HG03045 (cell line): ENCODE measurements around the gene VEGFA.
"Not testable (repeated sequence)": the region's sequence is repeated elsewhere in the genome, so short reads cannot be mapped to it uniquely, and the experiment has no call there.

ENCODE experiments used
- ATAC-seq: cut with Tn5 transposase; IDR thresholded peaks from one replicate; pipeline ENCODE4 v1.9.1; 2021; ENCODE audit warnings: mild to moderate bottlenecking, moderate library complexity; ENCODE audit not compliant: unreplicated experiment

VEGFA gene

DNA sequence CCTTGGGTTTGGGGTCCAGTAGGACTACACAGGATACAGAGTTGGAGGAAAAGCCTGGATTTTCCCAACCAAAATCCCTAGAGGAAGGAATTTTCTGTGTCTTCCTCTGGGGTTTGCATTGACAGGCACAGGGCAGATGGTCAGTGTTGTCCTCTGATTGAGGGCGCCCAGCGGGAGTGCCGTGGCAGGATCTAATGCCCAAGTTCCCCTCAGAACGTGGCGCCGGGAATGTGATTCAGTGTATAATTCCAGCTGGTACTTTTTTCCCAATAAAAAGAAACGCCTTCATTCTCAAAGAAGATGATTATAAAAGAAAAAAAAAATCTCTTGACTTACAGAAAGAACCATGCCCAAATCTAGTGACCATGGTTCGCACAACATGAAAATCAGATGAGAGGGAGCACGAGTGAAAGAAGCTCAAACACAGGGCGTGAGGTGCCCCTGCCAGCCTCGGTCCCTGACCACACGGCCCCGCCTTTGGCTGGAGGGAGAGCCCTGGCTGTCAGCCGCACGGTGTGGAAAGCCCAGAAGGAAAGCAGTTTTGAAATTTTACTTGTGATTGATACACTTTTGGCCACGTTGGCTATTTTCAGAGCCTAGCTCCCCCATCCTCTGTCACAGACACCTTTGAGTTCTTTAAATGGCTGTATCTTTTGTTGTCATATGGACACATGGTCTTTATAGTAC lies 31.6 kb downstream of the VEGFA start:
- no peak for ATAC-seq

DNA sequence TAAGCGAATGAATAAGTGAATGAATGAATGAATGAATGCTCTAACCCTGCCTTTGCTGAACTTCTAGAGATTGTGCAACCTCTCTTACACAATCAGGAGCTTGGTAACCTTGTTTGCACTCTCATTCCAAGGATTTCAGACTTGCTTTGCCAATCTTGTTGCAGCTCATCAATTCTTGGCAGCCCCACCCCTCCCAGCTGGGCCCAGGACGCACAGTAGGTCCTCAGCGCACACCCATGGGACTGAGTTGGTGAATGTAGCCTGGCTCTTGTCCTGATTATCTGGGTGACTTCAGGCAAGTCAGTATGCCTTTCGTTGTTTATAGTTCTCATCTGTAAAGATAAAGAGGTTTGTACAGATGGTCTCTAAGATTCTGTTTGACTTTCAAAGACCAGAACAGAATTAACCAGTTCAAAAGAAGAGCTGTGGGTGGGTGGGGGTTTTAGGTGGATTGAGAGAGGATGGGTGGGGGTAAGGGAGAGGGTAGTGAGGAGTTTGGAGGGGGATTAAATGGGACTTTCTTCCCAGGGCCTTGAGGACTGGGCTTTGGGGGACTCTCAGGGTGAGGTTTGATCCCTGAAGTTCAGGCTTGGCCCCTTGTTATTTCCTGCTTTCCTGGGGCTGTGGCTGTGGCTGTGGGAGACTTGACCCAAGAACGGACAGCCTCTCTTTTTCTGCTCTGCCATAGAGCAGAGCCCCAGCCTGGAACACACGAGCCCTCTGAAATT lies 33.2 kb downstream of the VEGFA start:
- no peak for ATAC-seq

DNA sequence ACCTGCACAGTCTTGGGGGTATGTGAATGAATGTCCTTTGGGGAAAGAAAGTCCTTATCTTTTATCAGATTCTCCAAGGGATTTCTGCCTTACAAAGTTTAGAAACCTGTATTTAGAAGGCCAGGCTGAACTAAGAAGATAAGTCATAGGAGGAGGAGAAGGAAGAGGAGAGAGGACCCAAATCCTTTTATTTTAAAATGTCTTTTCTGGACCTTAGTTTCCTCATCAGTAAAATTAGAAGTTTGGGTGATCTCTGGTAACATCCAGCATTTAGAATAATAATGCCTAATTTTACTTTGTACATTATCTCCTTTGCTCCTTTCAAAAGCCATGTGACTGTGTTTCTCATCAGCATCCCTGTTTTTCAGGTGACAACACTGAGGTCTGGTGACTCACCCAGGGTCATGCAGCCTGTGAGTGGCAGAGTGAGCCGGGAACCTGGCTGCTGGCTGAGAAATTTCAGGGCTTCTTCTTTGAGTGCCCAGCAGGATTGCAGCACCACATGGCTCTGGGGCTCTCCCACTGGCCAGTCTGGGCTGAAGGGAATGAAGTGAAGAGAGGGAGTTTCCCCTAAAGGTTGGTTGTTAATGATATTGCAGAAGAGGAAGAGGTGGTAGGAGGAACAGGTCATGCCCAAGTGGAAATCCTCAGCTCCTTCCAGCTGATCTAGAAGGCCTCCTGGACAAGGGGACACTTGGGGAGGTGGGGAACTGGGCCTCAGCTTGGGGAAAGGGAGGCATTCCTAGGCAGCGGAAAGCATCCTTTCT lies 34.0 kb downstream of the VEGFA start:
- no peak for ATAC-seq

DNA sequence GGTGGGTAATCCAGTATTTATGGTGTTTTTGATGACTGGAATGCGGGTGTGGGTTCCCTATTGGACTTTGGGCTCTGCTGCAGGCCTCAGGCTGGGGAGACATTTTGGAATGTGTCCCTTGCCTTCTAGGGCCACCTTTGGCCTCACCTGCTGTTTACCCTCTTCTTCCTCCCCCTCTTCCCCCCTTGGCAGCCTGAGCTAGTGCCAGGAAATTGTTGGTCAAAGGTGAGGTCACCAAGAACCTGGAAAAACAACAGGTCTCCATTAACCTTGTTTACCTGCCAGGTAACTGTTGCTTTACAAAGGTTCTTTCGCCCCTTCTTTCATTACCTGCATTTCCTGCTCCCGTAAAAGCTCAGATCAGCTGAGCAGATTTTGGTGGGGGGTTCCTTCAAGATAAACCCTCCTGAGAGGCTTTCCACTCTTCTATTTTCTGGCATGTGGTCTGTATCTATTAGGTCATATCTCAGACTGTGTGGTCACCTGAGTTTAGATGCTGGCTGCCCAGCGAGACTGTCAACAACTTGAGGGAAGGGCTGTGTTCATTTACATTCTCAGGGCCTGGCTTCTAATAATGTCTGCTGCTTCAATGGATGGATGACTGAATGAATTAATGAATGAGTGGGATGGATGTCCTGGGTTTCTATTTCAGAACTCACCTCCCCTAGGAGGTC lies 34.7 kb downstream of the VEGFA start:
- no peak for ATAC-seq

DNA sequence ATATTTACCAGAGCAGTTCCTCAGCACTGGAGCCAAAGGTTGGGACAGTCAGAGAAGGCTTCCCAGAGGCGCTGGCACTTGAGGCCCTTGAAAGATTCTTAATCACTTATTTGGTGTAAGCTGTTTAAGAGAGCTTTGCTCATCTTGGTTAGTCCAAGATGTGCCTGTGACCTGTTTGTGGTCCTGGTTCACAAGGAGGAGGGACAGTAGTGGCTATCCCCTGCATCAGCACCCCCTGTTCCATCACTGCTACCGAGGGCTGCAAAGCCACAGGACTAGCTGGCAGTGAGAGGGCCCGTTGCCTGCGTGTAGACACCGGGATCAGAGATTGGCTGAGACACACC lies 35.7 kb downstream of the VEGFA start:
- no peak for ATAC-seq

DNA sequence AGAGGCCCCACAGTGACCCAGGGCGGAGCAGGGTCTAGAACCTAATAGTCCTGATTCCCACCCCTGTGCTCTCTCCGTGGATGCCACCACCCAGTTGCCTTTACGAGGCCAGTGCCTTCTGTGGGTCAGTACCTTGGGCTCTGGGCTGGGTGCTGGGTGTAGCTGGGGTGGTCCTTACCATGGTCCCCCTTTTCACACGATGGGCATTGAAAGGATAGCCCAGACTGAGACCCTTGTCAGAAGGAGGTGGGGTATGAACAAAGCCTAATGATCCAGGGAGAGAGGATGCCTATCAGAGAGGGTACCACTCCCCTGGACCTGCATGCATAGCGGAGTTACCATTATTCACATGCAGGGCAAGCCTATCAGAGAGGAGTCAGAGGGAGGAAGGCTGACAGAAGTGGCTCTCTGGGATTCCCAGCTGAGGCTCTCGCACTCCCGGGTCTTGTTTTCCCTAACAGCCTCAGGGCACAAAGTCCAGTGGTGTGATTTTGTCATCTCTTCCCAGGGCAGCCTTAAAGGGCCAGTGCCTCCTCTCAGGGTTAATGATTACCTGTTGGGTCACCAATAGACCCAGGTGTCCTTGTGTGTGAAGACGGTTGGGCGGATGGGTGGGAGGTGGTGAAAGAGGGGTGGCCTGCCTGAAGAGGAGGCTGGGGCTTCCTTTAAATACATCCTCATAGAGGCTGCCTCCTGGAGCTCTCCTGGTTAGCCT lies 36.2 kb downstream of the VEGFA start:
- no peak for ATAC-seq

DNA sequence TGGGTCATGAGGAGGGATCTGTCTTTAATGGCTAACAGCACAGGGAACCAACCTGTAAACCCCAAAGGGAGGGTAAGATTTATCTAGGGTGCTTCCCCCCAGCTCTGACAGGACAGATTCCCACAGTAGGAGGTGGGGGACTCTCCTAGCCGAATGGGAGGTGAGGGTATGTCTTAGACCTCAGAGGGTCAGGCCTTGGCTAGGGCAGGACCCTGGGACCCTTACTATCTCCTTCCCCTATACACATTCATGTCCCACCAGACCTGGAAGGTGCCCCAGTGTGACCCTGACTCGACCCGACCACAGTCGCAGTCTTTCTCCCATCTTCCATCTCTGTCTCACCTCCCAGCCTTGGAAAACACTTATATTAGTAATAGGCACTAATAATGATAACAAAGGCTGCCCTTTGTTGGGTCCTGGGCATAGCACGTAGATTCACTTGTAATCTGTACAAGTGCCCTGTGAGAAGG lies 36.8 kb downstream of the VEGFA start:
- ATAC-seq, result no peak

DNA sequence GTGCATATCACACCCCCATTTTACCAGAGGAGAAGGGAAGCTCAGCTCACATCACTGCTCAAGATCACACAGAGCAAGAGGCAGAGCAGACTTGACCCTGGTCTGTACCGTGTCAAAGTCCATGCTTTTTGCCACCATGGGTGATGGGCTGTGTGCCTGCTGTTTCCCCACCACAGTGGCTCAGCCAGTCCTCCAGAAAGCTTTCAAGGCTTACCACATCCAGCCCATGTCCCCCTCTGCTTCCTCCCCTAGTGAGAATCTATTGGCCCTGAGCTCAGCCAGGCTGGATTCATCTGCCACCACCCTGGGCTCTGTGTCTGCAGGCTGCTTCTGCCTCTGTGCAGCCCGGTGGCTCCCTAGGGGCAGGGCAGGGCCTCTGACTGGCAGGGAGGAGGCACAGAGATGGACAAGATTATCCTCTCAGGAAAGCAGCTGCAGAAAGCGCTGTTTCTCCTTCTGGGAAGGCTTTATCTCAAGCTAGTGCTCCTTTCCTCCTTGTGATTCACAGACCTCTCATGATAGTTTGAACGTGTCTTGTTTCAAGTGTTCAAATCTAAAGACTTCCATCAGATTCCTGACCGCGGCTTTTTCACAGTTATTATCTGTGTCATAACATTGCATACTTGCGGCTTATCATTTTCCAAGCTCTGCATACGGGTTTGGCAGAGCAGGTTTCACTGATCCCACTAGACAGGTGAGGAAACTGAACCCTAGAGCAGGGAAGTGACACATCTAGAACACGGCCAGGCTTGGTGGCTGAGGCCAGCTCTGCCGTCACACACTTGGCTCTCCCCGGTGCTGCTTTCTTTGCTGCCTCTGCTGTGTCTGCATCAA lies 37.4 kb downstream of the VEGFA start:
- no peak for ATAC-seq

DNA sequence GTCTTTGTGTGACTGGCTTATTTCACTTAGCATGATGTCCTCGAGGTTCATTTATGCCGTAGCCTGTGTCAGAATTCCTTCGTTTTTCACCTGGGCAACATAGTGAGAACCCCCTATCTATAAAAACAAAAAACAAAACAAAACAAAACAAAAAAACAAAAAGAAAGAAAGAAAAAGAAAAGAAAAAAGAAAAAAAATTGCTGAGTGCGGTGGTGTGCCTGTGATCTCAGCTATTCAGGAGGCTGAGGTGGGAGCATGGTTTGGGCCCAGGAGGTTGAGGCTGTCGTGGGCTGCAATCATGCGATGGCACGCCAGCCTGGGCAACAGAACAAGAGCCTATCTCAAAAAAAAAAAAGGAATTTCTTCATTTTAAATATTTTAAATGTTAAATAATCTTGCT lies 38.4 kb downstream of the VEGFA start:
- ATAC-seq, result no peak

DNA sequence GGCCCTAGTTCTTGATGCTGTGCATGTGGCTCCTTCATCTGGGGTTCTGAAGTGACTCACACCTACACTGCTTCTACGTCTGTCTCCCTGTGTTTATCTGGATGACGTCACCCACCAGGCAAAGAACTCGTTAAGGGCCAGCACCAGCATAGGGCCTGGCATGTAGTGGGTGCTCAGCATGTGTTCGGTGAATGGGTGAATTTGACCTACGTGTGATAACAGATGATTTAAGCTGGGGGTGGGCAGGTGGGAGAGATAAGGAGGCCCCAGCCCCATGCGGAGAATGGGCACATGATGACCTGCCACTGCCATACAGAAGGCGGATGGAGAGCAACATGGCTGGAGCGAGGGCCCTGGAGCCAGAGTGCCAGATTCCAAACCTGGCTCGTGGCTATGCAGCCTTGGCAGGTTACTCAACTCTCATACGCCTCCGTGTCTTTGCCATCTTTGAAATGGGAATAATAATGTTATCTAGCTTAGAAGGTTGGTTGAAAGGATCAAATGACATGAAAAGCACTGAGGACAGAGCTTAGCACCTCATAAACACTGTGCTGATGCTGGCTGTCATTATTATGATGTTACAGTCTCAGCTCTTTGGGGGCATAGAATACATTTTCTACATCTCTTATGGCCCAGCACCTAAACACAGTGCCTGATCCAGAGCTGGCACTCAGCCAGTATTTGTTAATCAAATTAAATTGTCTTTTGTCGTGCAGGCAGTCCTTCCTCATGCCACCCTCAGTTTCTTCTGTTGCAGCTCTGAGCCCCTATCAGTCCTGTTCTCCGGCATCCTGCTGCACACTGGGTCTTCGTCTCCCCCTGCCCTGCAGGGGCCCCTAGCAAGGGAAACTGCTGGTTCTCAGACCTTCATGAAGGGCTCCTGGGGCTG lies 39.6 kb downstream of the VEGFA start:
- ATAC-seq, result no peak

DNA sequence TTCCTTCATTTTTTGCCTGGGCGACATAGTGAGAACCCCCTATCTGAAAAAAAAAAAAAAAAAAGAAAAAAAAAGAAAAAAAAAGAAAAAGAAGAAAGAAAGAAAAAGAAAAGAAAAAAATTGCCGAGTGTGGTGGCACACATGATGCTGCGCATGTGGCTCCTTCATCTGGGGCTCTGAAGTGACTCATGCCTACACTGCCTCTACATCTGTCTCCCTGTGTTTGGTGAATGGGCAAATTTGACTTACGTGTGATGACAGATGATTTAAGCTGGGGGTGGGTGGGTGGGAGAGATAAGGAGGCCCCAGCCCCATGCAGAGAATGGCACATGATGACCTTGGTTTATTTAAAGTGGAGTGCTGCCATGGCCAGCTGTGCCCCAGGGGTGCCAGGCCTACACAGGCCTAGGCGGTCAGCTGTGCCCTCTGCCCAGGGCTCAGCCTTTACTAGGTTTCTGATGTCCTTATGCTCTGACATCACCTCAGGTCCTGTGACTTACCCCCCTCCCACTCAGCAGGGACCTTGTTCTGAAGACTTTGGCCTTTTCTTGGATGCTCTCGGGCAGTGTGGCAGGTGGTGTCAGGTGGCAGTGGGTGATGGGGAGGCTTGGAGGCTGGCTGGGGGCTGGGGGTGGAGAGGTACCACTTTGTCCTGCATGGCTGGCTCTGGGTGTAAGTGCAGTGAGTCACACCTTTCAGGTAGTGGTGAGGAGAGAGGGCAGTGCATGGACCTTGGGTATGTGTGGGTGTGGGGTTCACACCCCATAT lies 41.1 kb downstream of the VEGFA start:
- no peak for ATAC-seq

DNA sequence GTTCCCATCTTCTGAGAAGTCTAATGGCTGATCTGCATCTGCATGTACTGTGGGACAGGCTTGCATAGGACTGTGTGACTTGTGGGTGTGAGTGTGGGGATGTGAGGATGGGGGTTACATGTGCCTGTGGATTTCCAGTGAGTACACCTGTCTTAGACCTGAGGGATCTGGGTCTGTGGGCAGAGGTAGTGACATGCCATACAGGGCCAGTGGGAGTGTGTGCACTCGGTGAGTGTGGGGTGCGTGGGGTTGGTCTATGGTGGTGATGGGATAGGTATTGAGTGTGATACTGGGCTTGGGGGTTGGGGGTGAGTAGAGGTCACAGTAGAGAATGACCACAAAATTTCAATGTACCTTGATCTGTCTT lies 41.7 kb downstream of the VEGFA start:
- no peak for ATAC-seq

DNA sequence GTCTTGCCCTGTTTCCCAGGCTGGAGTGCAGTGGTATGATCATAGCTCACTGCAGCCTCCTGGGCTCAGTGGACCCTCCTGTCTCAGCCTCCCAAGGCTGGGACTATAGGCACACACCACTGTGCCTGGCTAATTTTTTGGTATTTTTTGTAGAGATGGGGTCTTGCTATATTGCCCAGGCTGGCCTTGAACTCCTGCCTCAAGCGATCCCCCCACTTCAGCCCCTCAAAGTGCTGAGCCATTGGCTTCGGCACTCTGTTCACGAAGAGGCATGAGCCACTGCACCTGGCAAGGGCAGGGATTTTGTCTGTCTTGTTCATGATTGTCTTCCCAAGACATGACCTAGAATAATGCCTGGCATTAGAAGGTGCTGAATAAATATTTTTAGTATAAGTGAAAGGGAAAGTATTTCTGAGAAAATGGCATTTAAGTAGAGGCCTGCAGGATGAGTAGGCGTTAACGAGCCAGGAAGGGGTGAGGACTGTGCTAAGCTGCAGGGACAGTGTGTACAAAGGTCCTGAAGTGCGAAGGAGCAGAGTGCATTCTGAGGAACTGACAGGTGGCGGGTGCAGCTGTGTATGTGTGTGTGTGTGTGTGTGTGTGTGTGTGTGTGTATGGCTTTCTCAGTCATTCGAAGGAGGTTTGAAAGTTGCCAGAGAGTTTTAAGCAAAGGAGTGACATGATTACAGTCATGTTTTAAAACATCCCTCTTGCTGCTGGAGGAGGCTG lies 43.0 kb downstream of the VEGFA start:
- ATAC-seq, result no peak

DNA sequence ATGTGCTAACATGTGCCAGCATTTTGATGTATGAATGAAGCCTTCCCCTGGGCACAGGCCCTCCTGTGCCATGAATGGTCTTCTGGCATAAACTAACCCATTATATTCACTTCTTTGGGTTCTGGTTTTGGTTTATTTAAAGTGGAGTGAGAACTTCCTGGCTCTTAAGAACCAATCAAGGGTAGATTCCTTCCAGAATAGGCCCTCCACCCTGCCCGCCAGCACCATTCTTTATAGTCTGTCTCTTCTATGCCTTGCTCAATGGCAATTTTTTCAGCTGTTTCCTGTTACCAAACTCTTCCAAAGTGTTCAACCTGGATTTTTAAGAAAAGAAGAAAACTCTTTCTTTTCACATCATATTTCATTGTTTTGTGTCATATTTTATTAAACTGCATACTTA lies 44.1 kb downstream of the VEGFA start:
- no peak for ATAC-seq

DNA sequence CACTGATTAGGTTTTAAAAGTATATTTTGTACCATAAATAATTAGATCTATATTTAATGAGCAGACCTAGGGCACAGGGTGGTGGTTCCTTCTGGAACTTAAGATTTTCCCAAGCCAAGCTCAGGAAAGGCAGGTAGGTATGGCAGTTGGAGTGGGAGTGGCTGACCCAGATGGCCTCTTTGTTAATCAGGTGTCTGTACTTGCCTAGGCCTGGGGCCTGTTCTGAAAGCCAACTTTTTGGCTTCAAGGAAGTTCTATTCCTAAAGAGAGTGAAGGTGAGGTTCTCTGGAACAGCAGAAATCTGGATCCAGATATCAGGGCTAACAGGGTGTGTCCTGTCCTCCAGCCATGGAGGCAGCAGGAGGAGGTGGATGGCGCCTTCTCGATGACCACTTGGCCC lies 44.9 kb downstream of the VEGFA start:
- ATAC-seq, result no peak

DNA sequence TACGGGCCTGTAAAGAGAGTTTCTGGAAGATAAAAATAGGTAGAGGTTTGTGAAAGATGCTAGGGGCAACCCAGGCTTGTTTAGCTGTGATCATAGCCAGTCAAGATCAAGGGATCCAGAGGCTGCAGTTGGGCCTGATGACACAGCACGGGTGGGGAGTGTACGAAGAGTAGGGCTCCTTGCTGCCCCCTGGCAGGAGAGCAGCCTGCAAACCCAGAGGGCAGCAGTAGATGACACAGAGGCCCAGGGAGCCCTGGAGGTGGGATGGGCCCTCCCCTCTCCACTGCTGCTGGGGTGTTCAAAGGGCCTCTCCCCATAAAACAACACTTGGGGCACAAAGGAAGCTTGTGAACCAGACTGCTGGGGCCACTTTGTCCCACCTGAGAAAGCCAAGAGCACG lies 47.2 kb downstream of the VEGFA start:
- ATAC-seq, result no peak

DNA sequence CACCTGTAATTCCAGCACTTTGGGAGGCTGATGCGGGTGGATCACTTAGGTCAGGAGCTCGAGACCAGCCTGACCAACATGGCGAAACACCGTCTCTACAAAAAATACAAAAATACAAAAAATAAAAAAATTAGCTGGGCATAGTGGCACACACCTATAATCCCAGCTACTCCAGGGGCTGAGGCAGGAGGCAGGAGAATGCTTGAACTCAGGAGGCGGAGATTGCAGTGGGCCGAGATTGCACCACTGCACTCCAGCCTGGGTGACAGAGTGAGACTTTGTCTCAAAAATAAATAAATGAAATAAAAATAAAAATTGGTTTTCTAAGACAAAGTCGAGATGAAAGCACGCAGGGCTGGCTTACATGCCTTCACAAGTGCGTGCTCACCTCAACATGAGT lies 49.0 kb downstream of the VEGFA start:
- not testable (repeated sequence) for ATAC-seq

DNA sequence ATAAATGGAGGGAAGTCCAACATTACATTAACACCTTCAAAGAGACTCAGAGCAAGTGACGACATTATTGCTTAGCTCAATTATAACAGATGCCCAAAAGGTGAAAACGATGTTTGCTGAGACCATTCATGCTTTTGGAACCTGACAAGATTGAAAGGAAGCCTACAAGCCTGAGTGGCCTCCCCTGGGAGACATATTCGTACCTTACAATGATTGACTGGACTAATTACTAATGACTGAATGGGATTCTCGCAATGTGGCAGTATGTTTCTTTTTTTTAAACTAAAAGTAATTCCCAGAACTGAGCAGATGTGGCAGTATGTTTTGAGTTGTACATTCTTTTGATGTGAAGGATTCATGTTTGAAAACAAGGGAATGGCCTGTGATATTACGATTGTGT lies 49.9 kb downstream of the VEGFA start:
- ATAC-seq, result no peak
